Ectodermal cell (in vitro differentiated cells): ENCODE measurements around the gene SBSN. TPM values are rescaled to one million over a fixed set of nuclear protein-coding genes. Genes with fewer than 3 reads are reported as not detected.

Experiments
- H3K27ac ChIP-seq: 2 replicates; pipeline ENCODE4 v1.7.0; 2013; ENCODE audit warnings: mild to moderate bottlenecking, low read depth, low read length; ENCODE audit not compliant: insufficient read depth, poor library complexity, severe bottlenecking
- H3K27me3 ChIP-seq: 2 replicates; pipeline ENCODE4 v1.7.0; 2013; ENCODE audit warnings: mild to moderate bottlenecking, low read length; ENCODE audit not compliant: insufficient read depth, control insufficient read depth, poor library complexity, severe bottlenecking
- H3K36me3 ChIP-seq: one replicate; pipeline ENCODE4 v1.7.0; 2013; ENCODE audit warnings: low read length; ENCODE audit not compliant: control insufficient read depth, insufficient read depth
- H3K4me1 ChIP-seq: one replicate; pipeline ENCODE4 v1.7.0; 2013; ENCODE audit warnings: low read length; ENCODE audit not compliant: control insufficient read depth, insufficient read depth
- H3K4me3 ChIP-seq: 2 replicates; pipeline ENCODE4 v1.7.0; 2013; ENCODE audit warnings: low read depth, low read length, control low read depth; ENCODE audit not compliant: insufficient read depth
- H3K9me3 ChIP-seq: 2 replicates; pipeline ENCODE4 v1.7.0; 2013; ENCODE audit warnings: mild to moderate bottlenecking, low read length, moderate library complexity; ENCODE audit not compliant: control insufficient read depth
- WGBS, 2 experiments: methylation state at CpG; one replicate each; pipeline ENCODE4 v1.1.7; 2013; ENCODE audit warnings: missing lambda C conversion rate in 2 of 2; 5-methylcytosine and 5-hydroxymethylcytosine counted together
- polyA plus RNA-seq, 4 experiments: library from polyadenylated mRNA; stranded (reverse); fragments of 50-300 nt; gene quantifications; one replicate each; pipeline ENCODE4 v1.2.3, GENCODE V29; 2013

Gene SBSN, protein sequence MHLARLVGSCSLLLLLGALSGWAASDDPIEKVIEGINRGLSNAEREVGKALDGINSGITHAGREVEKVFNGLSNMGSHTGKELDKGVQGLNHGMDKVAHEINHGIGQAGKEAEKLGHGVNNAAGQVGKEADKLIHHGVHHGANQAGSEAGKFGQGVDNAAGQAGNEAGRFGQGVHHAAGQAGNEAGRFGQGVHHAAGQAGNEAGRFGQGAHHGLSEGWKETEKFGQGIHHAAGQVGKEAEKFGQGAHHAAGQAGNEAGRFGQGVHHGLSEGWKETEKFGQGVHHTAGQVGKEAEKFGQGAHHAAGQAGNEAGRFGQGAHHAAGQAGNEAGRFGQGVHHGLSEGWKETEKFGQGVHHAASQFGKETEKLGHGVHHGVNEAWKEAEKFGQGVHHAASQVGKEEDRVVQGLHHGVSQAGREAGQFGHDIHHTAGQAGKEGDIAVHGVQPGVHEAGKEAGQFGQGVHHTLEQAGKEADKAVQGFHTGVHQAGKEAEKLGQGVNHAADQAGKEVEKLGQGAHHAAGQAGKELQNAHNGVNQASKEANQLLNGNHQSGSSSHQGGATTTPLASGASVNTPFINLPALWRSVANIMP
- 0.56 TPM for polyA plus RNA-seq (2013, experiment 1 of 4)
- polyA plus RNA-seq (2013, experiment 2 of 4), result not detected
- polyA plus RNA-seq (2013, experiment 3 of 4), result not detected
- polyA plus RNA-seq (2013, experiment 4 of 4), result not detected

GRCh38 chr19:35528218-35529038 is at the start of gene SBSN:
Gene SBSN (minus strand): TSS chr19:35528311. CDS start chr19:35528281, 30 bp downstream.
- no peak within 1 kb of the TSS for H3K4me3 ChIP-seq

DNA sequence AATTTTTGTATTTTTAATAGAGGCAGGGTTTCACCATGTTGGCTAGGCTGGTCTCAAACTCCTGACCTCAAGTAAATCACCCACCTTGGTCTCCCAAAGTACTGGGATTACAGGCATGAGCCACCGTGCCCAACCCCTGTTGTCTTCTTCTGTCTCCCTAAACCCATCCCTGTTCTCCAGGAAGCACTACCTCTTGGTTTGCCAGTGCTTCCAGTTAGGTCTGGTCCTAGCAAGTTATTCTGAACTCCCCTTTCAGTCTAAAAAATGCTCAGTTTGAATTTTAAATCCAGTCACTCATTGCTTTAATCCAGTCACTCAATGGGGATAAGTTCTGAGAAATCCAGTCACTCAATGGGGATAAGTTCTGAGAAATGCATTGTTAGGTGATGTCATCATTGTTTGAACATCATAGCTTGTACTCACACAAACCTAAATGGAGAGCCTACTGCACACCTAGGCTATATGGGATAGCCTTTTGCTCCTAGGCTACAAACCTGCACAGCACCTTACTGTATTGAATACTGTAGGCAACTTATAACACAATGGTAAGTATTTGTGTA is 43.4 kb upstream of the SBSN start:
- H3K4me1 ChIP-seq, result no peaks in the 10 kb centered on the region
- no peaks in the 10 kb centered on the region for H3K36me3 ChIP-seq
- no peaks in the 10 kb centered on the region for H3K27me3 ChIP-seq
- no peak overlapping the region for H3K27ac ChIP-seq
- H3K9me3 ChIP-seq, result no peaks in the 10 kb centered on the region
- no peak overlapping the region for H3K4me3 ChIP-seq
- 88 to 94% methylated on average over 1 of the region's 1 CpG for WGBS, 2 experiments

More at GRCh38 chr19:35528218-35529038, at the start of gene SBSN:
- H3K27me3 ChIP-seq, result no peaks in the 10 kb centered on the region
- no peaks in the 10 kb centered on the region for H3K36me3 ChIP-seq
- H3K27ac ChIP-seq, result no peak within 1 kb of the TSS
- H3K9me3 ChIP-seq, result no peaks in the 10 kb centered on the region
- WGBS, 2 experiments, result 88% methylated on average over 11 of the region's 11 CpGs
- peaks cover 18% of the 10 kb centered on the region for H3K4me1 ChIP-seq

DNA sequence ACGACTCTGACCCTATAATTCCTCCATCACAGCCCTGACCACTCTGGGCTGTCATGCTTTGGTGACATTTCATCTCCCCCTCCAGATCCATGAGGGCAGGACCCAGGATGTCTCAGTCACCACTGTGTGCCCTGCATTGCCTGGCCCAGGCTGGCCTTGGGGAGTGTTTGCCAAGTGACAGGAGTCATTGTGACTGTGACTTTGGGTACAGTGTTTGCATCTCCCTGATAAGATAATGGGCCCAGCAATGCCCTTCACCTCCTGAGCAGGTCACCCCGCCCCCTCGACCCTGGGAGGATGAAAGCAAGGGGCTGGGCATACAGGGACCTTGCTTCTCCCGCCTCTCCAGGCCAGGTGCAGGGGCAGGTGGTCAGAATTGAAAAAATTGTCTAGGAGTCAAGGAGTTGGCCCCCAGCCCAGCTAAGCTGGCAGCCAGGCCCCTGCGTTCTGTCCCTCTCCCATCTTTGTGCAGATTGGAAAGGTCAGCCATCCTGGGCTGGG is 41.2 kb upstream of the SBSN start:
- H3K36me3 ChIP-seq, result no peaks in the 10 kb centered on the region
- no peak overlapping the region for H3K4me3 ChIP-seq
- no peaks in the 10 kb centered on the region for H3K9me3 ChIP-seq
- no peaks in the 10 kb centered on the region for H3K4me1 ChIP-seq
- H3K27ac ChIP-seq, result no peak overlapping the region
- WGBS, 2 experiments, result 80 to 82% methylated on average over 5 of the region's 5 CpGs
- no peaks in the 10 kb centered on the region for H3K27me3 ChIP-seq

DNA sequence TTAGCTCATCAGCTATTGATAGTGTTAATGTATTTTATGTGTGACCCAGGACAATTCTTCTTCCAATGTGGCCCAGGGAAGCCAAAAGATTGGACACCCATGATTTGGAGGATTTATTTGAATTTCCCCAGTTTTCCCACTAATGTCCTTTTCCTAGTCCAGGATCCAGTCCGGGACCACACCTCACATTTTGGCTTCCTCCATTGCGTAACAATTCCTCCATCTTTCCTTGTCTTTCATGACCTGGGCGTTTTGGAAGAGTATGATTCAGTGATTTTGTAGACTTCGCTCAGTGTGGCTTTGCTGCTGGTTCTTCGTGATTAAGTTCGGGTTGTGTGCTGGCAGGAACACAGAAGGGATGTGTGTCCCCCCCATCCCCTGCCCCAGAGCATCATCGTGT is 38.6 kb upstream of the SBSN start:
- H3K27ac ChIP-seq, result no peak overlapping the region
- no peak overlapping the region for H3K4me3 ChIP-seq
- H3K4me1 ChIP-seq, result no peaks in the 10 kb centered on the region
- H3K27me3 ChIP-seq, result no peaks in the 10 kb centered on the region
- no peaks in the 10 kb centered on the region for H3K36me3 ChIP-seq
- H3K9me3 ChIP-seq, result no peaks in the 10 kb centered on the region
- 87 to 91% methylated on average over 7 of the region's 7 CpGs for WGBS, 2 experiments

GRCh38 chr19:35565016-35565856 is 37.1 kb upstream of the SBSN start:
- Histone ChIP-seq H3K4me1 (no peaks in the 10 kb centered on the region), H3K9me3 (no peaks in the 10 kb centered on the region), H3K27ac (no peak overlapping the region), H3K4me3 (no peak overlapping the region), H3K36me3 (no peaks in the 10 kb centered on the region), H3K27me3 (peaks cover 8% of the 10 kb centered on the region)
- 87 to 89% methylated on average over 12 of the region's 12 CpGs for WGBS, 2 experiments

DNA sequence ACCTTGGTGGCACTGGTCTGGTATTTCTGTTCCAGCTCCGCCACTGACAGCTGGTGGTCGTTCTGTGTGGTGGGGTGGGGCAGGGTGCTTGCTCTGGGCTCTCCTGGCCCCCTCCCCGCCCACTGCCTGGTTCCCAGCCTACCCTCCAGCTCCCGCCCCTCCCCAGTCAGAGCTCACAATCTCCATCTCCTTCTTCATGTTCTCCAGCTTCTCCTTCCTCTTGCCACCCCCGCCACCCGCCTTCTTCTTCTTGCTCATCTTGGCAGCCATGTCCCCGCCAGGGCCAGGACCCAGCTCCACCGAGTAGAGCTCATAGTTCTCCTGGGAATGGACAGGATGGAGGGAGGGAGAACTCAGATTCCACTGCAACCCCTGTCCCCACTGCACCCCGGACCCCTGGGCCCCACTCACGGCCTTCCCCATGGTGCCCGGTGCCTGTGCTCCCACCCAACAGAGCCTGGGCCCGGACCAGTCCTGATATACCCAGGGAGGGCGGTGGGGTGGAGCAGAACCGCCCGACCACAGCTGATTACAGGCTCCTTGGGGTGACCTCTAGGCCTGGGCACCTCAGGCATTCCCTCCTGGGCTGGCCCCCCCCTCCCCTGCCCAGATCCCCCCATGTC is 35.2 kb upstream of the SBSN start, which contains the start of gene ATP4A:
ATP4A (minus strand) TSS at position 452 of the 623 bp plus-strand sequence; CDS start at position 423, 29 bp downstream.
- Histone ChIP-seq H3K27me3 (peaks cover 27% of the 10 kb centered on the region), H3K36me3 (no peaks in the 10 kb centered on the region), H3K9me3 (no peaks in the 10 kb centered on the region), H3K4me3 (no peak within 1 kb of the TSS), H3K4me1 (no peaks in the 10 kb centered on the region), H3K27ac (no peak within 1 kb of the TSS)
- WGBS, 2 experiments, result 83 to 84% methylated on average over 15 of the region's 15 CpGs

DNA sequence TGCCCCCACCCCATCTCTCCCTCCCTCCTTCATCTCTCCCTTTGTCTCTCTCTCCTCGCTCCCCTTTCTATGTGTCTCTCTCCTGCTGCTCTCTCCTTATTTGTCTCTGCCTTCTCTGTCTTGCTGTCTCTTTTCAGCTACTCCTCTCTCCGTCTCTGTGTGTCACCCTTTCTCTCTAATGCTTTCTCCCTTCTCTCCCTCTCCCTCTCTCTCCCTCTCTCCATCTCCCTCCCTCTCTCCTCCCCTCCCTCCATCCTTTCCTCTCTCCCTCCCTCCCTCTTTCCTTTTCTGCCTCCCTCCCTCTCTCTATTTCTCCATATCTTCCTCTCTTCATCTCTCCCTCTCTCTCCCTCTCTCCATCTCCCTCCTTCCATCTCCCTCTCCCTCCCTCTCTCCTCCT is 34.7 kb upstream of the SBSN start:
- 62 to 66% methylated on average over 2 of the region's 2 CpGs for WGBS, 2 experiments
- H3K36me3 ChIP-seq, result no peaks in the 10 kb centered on the region
- peaks cover 32% of the 10 kb centered on the region for H3K27me3 ChIP-seq
- H3K27ac ChIP-seq, result no peak overlapping the region
- no peaks in the 10 kb centered on the region for H3K9me3 ChIP-seq
- H3K4me1 ChIP-seq, result no peaks in the 10 kb centered on the region
- H3K4me3 ChIP-seq, result no peak overlapping the region

DNA sequence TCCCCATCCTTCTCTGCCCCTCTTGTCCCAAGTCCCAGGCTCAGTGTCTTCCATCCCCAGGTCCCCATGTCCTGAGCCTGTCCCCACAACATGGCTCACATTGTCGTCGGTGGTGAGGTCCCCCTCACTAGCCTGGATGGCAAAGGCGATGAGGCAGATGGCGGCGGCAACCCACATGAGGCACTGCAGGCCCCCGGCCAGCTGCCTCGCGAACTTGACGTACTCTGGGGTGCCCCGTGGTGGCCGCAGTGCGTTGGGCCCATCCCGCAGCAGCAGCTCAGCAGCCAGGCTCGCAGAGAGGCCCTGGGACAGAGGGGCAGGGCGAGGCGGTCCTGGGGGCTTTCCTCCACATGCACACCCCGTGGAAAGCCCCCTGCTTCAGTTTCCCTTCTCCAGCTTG is 34.2 kb upstream of the SBSN start:
- H3K9me3 ChIP-seq, result no peaks in the 10 kb centered on the region
- 69 to 71% methylated on average over 17 of the region's 17 CpGs for WGBS, 2 experiments
- H3K36me3 ChIP-seq, result no peaks in the 10 kb centered on the region
- H3K27me3 ChIP-seq, result peaks cover 34% of the 10 kb centered on the region
- H3K4me3 ChIP-seq, result no peak overlapping the region
- no peak overlapping the region for H3K27ac ChIP-seq
- no peaks in the 10 kb centered on the region for H3K4me1 ChIP-seq

DNA sequence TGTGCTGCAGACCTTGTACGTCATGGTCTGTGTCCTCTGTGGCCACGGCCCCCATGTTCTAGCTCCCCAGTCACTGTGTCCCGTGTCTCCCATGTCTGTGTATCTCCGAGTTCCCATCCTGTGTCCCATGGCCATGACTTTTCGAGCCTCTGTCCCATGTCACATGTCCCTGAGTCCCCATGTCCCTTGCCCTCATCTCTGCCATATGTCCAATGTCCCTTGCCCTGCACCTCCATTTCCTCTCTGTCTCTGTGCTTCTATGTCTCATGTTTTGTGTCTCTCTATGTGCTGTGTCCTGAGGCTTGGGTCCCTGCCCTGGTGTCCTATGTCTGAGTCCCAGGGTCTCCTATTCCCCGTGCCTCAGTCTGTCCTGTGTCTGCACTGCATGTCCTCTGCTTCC is 33.3 kb upstream of the SBSN start:
- Histone ChIP-seq H3K27ac (no peak overlapping the region), H3K36me3 (no peaks in the 10 kb centered on the region), H3K9me3 (no peaks in the 10 kb centered on the region), H3K4me1 (no peaks in the 10 kb centered on the region), H3K27me3 (peaks cover 43% of the 10 kb centered on the region), H3K4me3 (no peak overlapping the region)
- 87 to 90% methylated on average over 6 of the region's 6 CpGs for WGBS, 2 experiments
